NCI-H2227 (cell line): ENCODE data around the gene MATR3.
"Not testable (repeated sequence)": the region's sequence is repeated elsewhere in the genome, so short reads cannot be mapped to it uniquely, and the experiment has no call there.

Experiments
- DNase-seq: peaks from one replicate; lab custom pipeline; 2025; ENCODE audit not compliant: unreplicated experiment; lab: John Stamatoyannopoulos, UW

Gene MATR3

GRCh38 chr5:139347863-139348262, 54.3 kb downstream of the MATR3 start:
- DNase-seq, result not testable (repeated sequence)

GRCh38 chr5:139354186-139354585, 60.6 kb downstream of the MATR3 start:
- DNase-seq, result no peak

GRCh38 chr5:139355900-139356299, 62.4 kb downstream of the MATR3 start:
- DNase-seq, result not testable (repeated sequence)

GRCh38 chr5:139358064-139358463, 64.5 kb downstream of the MATR3 start:
- no peak for DNase-seq

- DNase-seq, result no peak
These were observed 66.8 kb downstream of the MATR3 start for GRCh38 chr5:139360384-139360783.

GRCh38 chr5:139361835-139362429, 68.4 kb downstream of the MATR3 start:
- no peak for DNase-seq

GRCh38 chr5:139363937-139364336, 70.4 kb downstream of the MATR3 start:
- no peak for DNase-seq

- no peak for DNase-seq
These were observed 70.9 kb downstream of the MATR3 start for GRCh38 chr5:139364466-139364865.

- DNase-seq, result no peak
These were observed 75.1 kb downstream of the MATR3 start for GRCh38 chr5:139368613-139369012.

GRCh38 chr5:139369181-139369580, 75.6 kb downstream of the MATR3 start:
- DNase-seq, result no peak

- DNase-seq, result no peak
These were observed 78.2 kb downstream of the MATR3 start for GRCh38 chr5:139371482-139372435.

- no peak for DNase-seq
These were observed 81.4 kb downstream of the MATR3 start for GRCh38 chr5:139374909-139375308.

- DNase-seq, result no peak
These were observed 82.8 kb downstream of the MATR3 start for GRCh38 chr5:139376364-139376763.

GRCh38 chr5:139377226-139377625, 83.7 kb downstream of the MATR3 start:
- DNase-seq, result no peak

GRCh38 chr5:139378101-139378825, 84.7 kb downstream of the MATR3 start:
- no peak for DNase-seq

- DNase-seq, result no peak
These were observed 85.4 kb downstream of the MATR3 start for GRCh38 chr5:139378941-139379361.

- DNase-seq, result no peak
These were observed 86.3 kb downstream of the MATR3 start for GRCh38 chr5:139379626-139380449.
